K562 (cell line): ENCODE results near the gene RALB. TPM values are rescaled to one million over a fixed set of nuclear protein-coding genes. Genes with fewer than 3 reads are reported as not detected.
A peak's percentile ranks its signal among the peaks of the same experiment; 100 is the strongest.

ENCODE experiments used
- BRF1 ChIP-seq: IDR thresholded peaks from 3 replicates; pipeline ENCODE4 v1.6.1; 2011; ENCODE audit warnings: borderline replicate concordance, mild to moderate bottlenecking; ENCODE audit not compliant: insufficient read length; ENCODE audit errors: extremely low read depth
- CBX8 ChIP-seq: fragments of 200-600 bp; sonication (generic); IDR thresholded peaks from 2 replicates; pipeline ENCODE4 v1.6.1; 2012; ENCODE audit warnings: borderline replicate concordance, mixed run types, low read depth, mild to moderate bottlenecking, moderate library complexity, mixed read lengths, low read length, control low read depth, inconsistent platforms; ENCODE audit not compliant: poor library complexity, severe bottlenecking; ENCODE audit errors: extremely low read depth
- CHD7 ChIP-seq: fragments of 200-600 bp; sonication (generic); IDR thresholded peaks from one replicate; pipeline ENCODE4 v1.6.1; 2012; ENCODE audit warnings: mild to moderate bottlenecking, low read depth, low read length, inconsistent platforms
- E2F6 ChIP-seq, 2 experiments: IDR thresholded peaks; 2 replicates each; pipeline ENCODE4 v1.6.1; 2011; ENCODE audit warnings: borderline replicate concordance in 1 of 2, control low read depth in 1 of 2, low read depth in 1 of 2, low read length in 1 of 2, mild to moderate bottlenecking in 1 of 2, mixed read lengths in 1 of 2, moderate library complexity in 1 of 2; ENCODE audit not compliant: insufficient read depth in 1 of 2, insufficient read length in 1 of 2, poor library complexity in 1 of 2, severe bottlenecking in 1 of 2; ENCODE audit errors: extremely low read depth in 1 of 2
- HLTF ChIP-seq: fragments of 450-650 bp; IDR thresholded peaks from 2 replicates; pipeline ENCODE4 v1.6.1; 2016
- KDM1A ChIP-seq, 2 experiments: fragments of 450-650 bp; IDR thresholded peaks; 2 replicates each; pipeline ENCODE4 v1.6.1; 2016; ENCODE audit warnings: mild to moderate bottlenecking in 2 of 2
- RBM22 ChIP-seq: fragments of 200-400 bp; formaldehyde crosslinking; IDR thresholded peaks from 2 replicates; pipeline ENCODE4 v1.6.1; 2018; ENCODE audit warnings: low read length, low read depth; ENCODE audit not compliant: poor library complexity, severe bottlenecking
- THRA ChIP-seq: fragments of 450-650 bp; IDR thresholded peaks from 2 replicates; pipeline ENCODE4 v1.6.1; 2017; ENCODE audit warnings: mild to moderate bottlenecking, moderate library complexity
- ZNF347 ChIP-seq: fragments of 450-650 bp; formaldehyde crosslinking; IDR thresholded peaks from 2 replicates; pipeline ENCODE4 v1.4.0; 2020; ENCODE audit warnings: low read depth, mild to moderate bottlenecking, moderate library complexity
- polyA plus RNA-seq, 8 experiments: library from polyadenylated mRNA; depleted of rRNA in 4 of 8; stranded (reverse) in 5 of 8; unstranded in 3 of 8; fragments of >200 nt; fragmentation: Nextera tagmentation in 2 of 8; fragmentation: Illumina TruSeq in 1 of 8; extraction: Ambion mirVana in 2 of 8; extraction: Trizol in 1 of 8; gene quantifications; 2 replicates each; pipeline versions ENCODE4 v1.2.1 to v1.2.3, GENCODE V29; 2011 to 2014; ENCODE audit warnings: inconsistent platforms in 1 of 8, missing spikeins in 1 of 8
- total RNA-seq, 7 experiments: library from RNA; depleted of rRNA in 6 of 7; stranded (reverse); fragments of >200 nt in 6 of 7; fragmentation: Illumina TruSeq in 2 of 7; extraction: Trizol in 2 of 7; gene quantifications; 2 replicates each; pipeline versions ENCODE4 v1.2.1 to v1.2.3, GENCODE V29; 2011 to 2021; ENCODE audit warnings: low replicate concordance in 1 of 7

Gene RALB
- total and polyA plus RNA-seq, 9 of the 15 experiments (the other 6 are each of a cell fraction or from before 2014, with no cell fraction given): 14.8 to 65.6 (median 38.4) TPM

GRCh38 chr2:120227111-120227991 is 25.3 kb upstream of the RALB start (continued):
- TF ChIP-seq BRF1 (no peak), KDM1A (IDR thresholded peaks at IDR 0.05) (peak; percentile 73 to 82; a peak in 3 of 4 replicates), E2F6 (IDR thresholded peaks at IDR 0.05; ENCODE audit: borderline replicate concordance in 1 of 2, extremely low read depth in 1 of 2, insufficient read depth in 1 of 2, insufficient read length in 1 of 2, low read depth in 1 of 2, low read length in 1 of 2, poor library complexity in 1 of 2, severe bottlenecking in 1 of 2) (no peak), RBM22 (no peak), THRA (no peak), ZNF347 (CRISPR knock-in tag) (no peak), CHD7 (no peak), CBX8 (no peak), HLTF (no peak)
